G401 (cell line): ENCODE data around the gene DLG3. TPM values are rescaled to one million over a fixed set of nuclear protein-coding genes. Genes with fewer than 3 reads are reported as not detected.
"Not testable (repeated sequence)": the region's sequence is repeated elsewhere in the genome, so short reads cannot be mapped to it uniquely, and the experiment has no call there.

Source experiments
- DNase-seq: peaks from one replicate; pipeline ENCODE4 v3.0.0-alpha.2; 2015; ENCODE audit warnings: low spot score
- in situ Hi-C: cut with HindIII; loops from 2 replicates; pipeline ENCODE4 v1.10.0; 2016; ENCODE audit warnings: low sequenced_read_pairs, mixed read lengths
- total RNA-seq: library from RNA; depleted of rRNA; stranded (reverse); fragments of >200 nt; shearing (Covaris generic); gene quantifications from 2 replicates; pipeline ENCODE4 v1.2.3, GENCODE V29; 2014; rRNA removed

DLG3 gene
- total RNA-seq: 24.0 and 28.0 TPM in 2 replicates

- DNase-seq: peak; percentile 81
- in situ Hi-C loops: no loop called here
Measured at GRCh38 chrX:70444326-70444945, at the start of gene DLG3. Gene DLG3 (plus strand): TSS chrX:70444835. CDS start chrX:70445202, 367 bp downstream.

- in situ Hi-C loops: no loop called here
- no peak for DNase-seq
Measured at GRCh38 chrX:70398899-70399298, 45.7 kb upstream of the DLG3 start.

- in situ Hi-C loops, DNase-seq: not testable (repeated sequence)
Measured at GRCh38 chrX:70400181-70400580, 44.5 kb upstream of the DLG3 start.

- in situ Hi-C loops: no loop called here
Measured at GRCh38 chrX:70402721-70403120, 41.9 kb upstream of the DLG3 start.

GRCh38 chrX:70405003-70405402 is 39.6 kb upstream of the DLG3 start:
- in situ Hi-C loops: no loop called here
- no peak for DNase-seq

More at GRCh38 chrX:70402721-70403120, 41.9 kb upstream of the DLG3 start:
- DNase-seq: no peak

- no peak for DNase-seq
- in situ Hi-C loops: no loop called here
Measured at GRCh38 chrX:70410921-70411320, 33.7 kb upstream of the DLG3 start.

GRCh38 chrX:70411475-70411874 is 33.2 kb upstream of the DLG3 start:
- in situ Hi-C loops: no loop called here
- DNase-seq: no peak

GRCh38 chrX:70421618-70422017 is 23.0 kb upstream of the DLG3 start:
- DNase-seq: peak; percentile 23
- in situ Hi-C loops: no loop called here

- in situ Hi-C loops: no loop called here
- DNase-seq: peak; percentile 44
Measured at GRCh38 chrX:70422851-70423341, 21.7 kb upstream of the DLG3 start, which contains the start of gene GDPD2. Gene GDPD2 (plus strand): TSS chrX:70423314. CDS start chrX:70424985, 1,671 bp downstream.

GRCh38 chrX:70423936-70424675 is 20.5 kb upstream of the DLG3 start:
- in situ Hi-C loops: no loop called here
- no peak for DNase-seq

- DNase-seq: no peak
- in situ Hi-C loops: no loop called here
Measured at GRCh38 chrX:70424801-70425200, 19.8 kb upstream of the DLG3 start.

- in situ Hi-C loops: no loop called here
- DNase-seq: no peak
Measured at GRCh38 chrX:70426286-70427278, 18.1 kb upstream of the DLG3 start.

GRCh38 chrX:70427365-70427764 is 17.3 kb upstream of the DLG3 start:
- no peak for DNase-seq
- in situ Hi-C loops: no loop called here

- no peak for DNase-seq
- in situ Hi-C loops: no loop called here
Measured at GRCh38 chrX:70429759-70430158, 14.9 kb upstream of the DLG3 start.

- in situ Hi-C loops: no loop called here
- DNase-seq: no peak
Measured at GRCh38 chrX:70432936-70433847, 11.4 kb upstream of the DLG3 start.

GRCh38 chrX:70433848-70434351 is 10.7 kb upstream of the DLG3 start:
- in situ Hi-C loops: no loop called here
- peak; percentile 73 for DNase-seq

- peak; percentile 90 for DNase-seq
- in situ Hi-C loops: no loop called here
Measured at GRCh38 chrX:70434352-70434866, 10.2 kb upstream of the DLG3 start.
